GM12878 (cell line): ENCODE measurements around the gene GSC2.

Source experiments
- CTCF ChIP-seq, 3 experiments: IDR thresholded peaks in 2 of 3; conservative IDR thresholded peaks in 1 of 3; 2 replicates each; pipeline ENCODE4 v1.5.1; 2011; ENCODE audit warnings: low read depth in 3 of 3, low read length in 3 of 3, mild to moderate bottlenecking in 3 of 3, control low read depth in 2 of 3, moderate library complexity in 2 of 3, inconsistent platforms in 1 of 3, mixed read lengths in 1 of 3; ENCODE audit not compliant: control insufficient read depth in 2 of 3, insufficient read depth in 1 of 3; ENCODE audit errors: extremely low read depth in 1 of 3
- POLR2A ChIP-seq: IDR thresholded peaks from 2 replicates; pipeline ENCODE4 v1.6.1; 2011; ENCODE audit warnings: low read depth, mild to moderate bottlenecking, low read length
- ZBTB4 ChIP-seq: fragments of 450-650 bp; formaldehyde crosslinking; IDR thresholded peaks from 2 replicates; pipeline ENCODE4 v1.4.0; 2022; ENCODE audit warnings: mild to moderate bottlenecking, moderate library complexity

GRCh38 chr22:19105456-19105855 is 44.6 kb downstream of the GSC2 start:
- TF ChIP-seq CTCF (IDR thresholded peaks at IDR 0.05 in 2 of 3, conservative IDR thresholded peaks at IDR 0.05 in 1 of 3; ENCODE audit: control insufficient read depth in 2 of 3, extremely low read depth in 1 of 3, insufficient read depth in 1 of 3, low read depth in 3 of 3, low read length in 3 of 3) (no peak), ZBTB4 (no peak), POLR2A (no peak)
